HEK293 (cell line): Measurements from ENCODE around the gene AGMO.

Source experiments
- CTCF ChIA-PET: fragments of 350-600 bp; formaldehyde crosslinking; extraction: SDS; loops from one replicate; lab custom pipeline; 2021; ENCODE audit warnings: antibody characterized with exemption; lab: Yijun Ruan, JAX
- POLR2A ChIA-PET: fragments of 300-600 bp; formaldehyde crosslinking; extraction: SDS; loops from one replicate; lab custom pipeline; 2020; ENCODE audit warnings: antibody characterized with exemption, inconsistent platforms; lab: Yijun Ruan, JAX
- H3K27ac ChIP-seq: fragments of 200-500 bp; sonication (Bioruptor generic); 2 replicates; pipeline ENCODE4 v1.5.1; 2014; ENCODE audit warnings: low read depth, low read length, control low read depth, inconsistent platforms; ENCODE audit errors: extremely low read depth
- H3K36me3 ChIP-seq, 2 experiments: fragments of 200-500 bp in 1 of 2; sonication (Bioruptor generic) in 1 of 2; 1 replicate in 1 of 2; 2 replicates in 1 of 2; pipeline ENCODE4 v1.5.1; 2014 to 2017; ENCODE audit warnings: inconsistent platforms in 2 of 2, low read length in 2 of 2; ENCODE audit not compliant: control insufficient read depth in 2 of 2, insufficient read depth in 1 of 2
- H3K4me1 ChIP-seq: fragments of 200-500 bp; sonication (Bioruptor generic); 2 replicates; pipeline ENCODE4 v1.5.1; 2014; ENCODE audit warnings: mild to moderate bottlenecking, low read length, inconsistent platforms; ENCODE audit not compliant: control insufficient read depth, insufficient read depth
- H3K4me3 ChIP-seq: 2 replicates; pipeline ENCODE4 v1.5.1; 2011; ENCODE audit warnings: low read depth, mild to moderate bottlenecking, control low read depth, low read length, moderate library complexity
- H3K9me3 ChIP-seq: fragments of 200-500 bp; sonication (Bioruptor generic); 2 replicates; pipeline ENCODE4 v1.5.1; 2014; ENCODE audit warnings: low read depth, low read length, inconsistent platforms; ENCODE audit not compliant: control insufficient read depth, insufficient read depth
- ELK4 ChIP-seq: IDR thresholded peaks from 2 replicates; pipeline ENCODE4 v1.6.1; 2011; ENCODE audit warnings: mild to moderate bottlenecking, low read depth, low read length, borderline replicate concordance
- HOXD13 ChIP-seq: sonication (generic); formaldehyde crosslinking; IDR thresholded peaks from 2 replicates; pipeline ENCODE4 v1.8.0; 2022; ENCODE audit warnings: missing genetic modification reagents, borderline replicate concordance
- IKZF3 ChIP-seq: fragments of 450-650 bp; IDR thresholded peaks from 2 replicates; pipeline ENCODE4 v1.5.0; 2018; ENCODE audit warnings: missing biosample characterization, mild to moderate bottlenecking, missing genetic modification characterization, moderate library complexity
- KLF7 ChIP-seq: fragments of 450-650 bp; formaldehyde crosslinking; IDR thresholded peaks from 2 replicates; pipeline ENCODE4 v1.5.1; 2016; ENCODE audit warnings: missing biosample characterization, missing genetic modification characterization, borderline replicate concordance
- ZBTB20 ChIP-seq: fragments of 450-650 bp; formaldehyde crosslinking; IDR thresholded peaks from 2 replicates; pipeline ENCODE4 v1.5.1; 2016; ENCODE audit warnings: missing biosample characterization, missing genetic modification characterization
- ZFP41 ChIP-seq: fragments of 450-650 bp; formaldehyde crosslinking; IDR thresholded peaks from 2 replicates; pipeline ENCODE4 v1.5.1; 2016; ENCODE audit warnings: missing biosample characterization, missing genetic modification characterization, borderline replicate concordance
- ZNF146 ChIP-seq: fragments of 450-650 bp; formaldehyde crosslinking; IDR thresholded peaks from 2 replicates; pipeline ENCODE4 v1.5.1; 2016; ENCODE audit warnings: missing biosample characterization, missing genetic modification characterization
- ZNF155 ChIP-seq: fragments of 450-650 bp; formaldehyde crosslinking; IDR thresholded peaks from 2 replicates; pipeline ENCODE4 v1.5.1; 2016; ENCODE audit warnings: missing biosample characterization, missing genetic modification characterization
- ZNF157 ChIP-seq: fragments of 450-650 bp; formaldehyde crosslinking; IDR thresholded peaks from 2 replicates; pipeline ENCODE4 v1.5.1; 2016; ENCODE audit warnings: missing biosample characterization, missing genetic modification characterization
- ZNF2 ChIP-seq: fragments of 450-650 bp; formaldehyde crosslinking; IDR thresholded peaks from 2 replicates; pipeline ENCODE4 v1.5.1; 2016; ENCODE audit warnings: missing biosample characterization, missing genetic modification characterization
- ZNF292 ChIP-seq: fragments of 450-650 bp; formaldehyde crosslinking; IDR thresholded peaks from 2 replicates; pipeline ENCODE4 v1.5.1; 2016; ENCODE audit warnings: low read depth, missing biosample characterization, missing genetic modification characterization, borderline replicate concordance
- ZNF302 ChIP-seq: fragments of 450-650 bp; formaldehyde crosslinking; IDR thresholded peaks from 2 replicates; pipeline ENCODE4 v1.5.1; 2016; ENCODE audit warnings: missing biosample characterization, missing genetic modification characterization, low read depth
- ZNF311 ChIP-seq: fragments of 450-650 bp; formaldehyde crosslinking; IDR thresholded peaks from 2 replicates; pipeline ENCODE4 v1.5.1; 2017; ENCODE audit warnings: missing biosample characterization, missing genetic modification characterization, borderline replicate concordance
- ZNF549 ChIP-seq: fragments of 450-650 bp; IDR thresholded peaks from 2 replicates; pipeline ENCODE4 v1.5.1; 2018; ENCODE audit warnings: missing biosample characterization, missing genetic modification characterization, mild to moderate bottlenecking, inconsistent platforms, moderate library complexity
- ZNF610 ChIP-seq: fragments of 450-650 bp; formaldehyde crosslinking; IDR thresholded peaks from 2 replicates; pipeline ENCODE4 v1.5.1; 2016; ENCODE audit warnings: missing biosample characterization, missing genetic modification characterization, borderline replicate concordance
- ZNF776 ChIP-seq: fragments of 450-650 bp; formaldehyde crosslinking; IDR thresholded peaks from 2 replicates; pipeline ENCODE4 v1.5.0; 2017; ENCODE audit warnings: missing biosample characterization, missing genetic modification characterization, borderline replicate concordance
- ZNF843 ChIP-seq: fragments of 450-650 bp; formaldehyde crosslinking; IDR thresholded peaks from 2 replicates; pipeline ENCODE4 v1.5.1; 2016; ENCODE audit warnings: missing biosample characterization, missing genetic modification characterization
- TF ChIP-seq, protein P1 (sequence below): fragments of 450-650 bp; formaldehyde crosslinking; conservative IDR thresholded peaks from 2 replicates; pipeline ENCODE4 v1.5.1; 2016; ENCODE audit warnings: low read depth, missing biosample characterization, missing genetic modification characterization

AGMO gene

GRCh38 chr7:15158141-15158810 lies 403.5 kb downstream of the AGMO start:
- TF ChIP-seq ZBTB20, result no peak
- TF ChIP-seq ZNF311 (tag by site-specific recombination), result no peak
- no peak for TF ChIP-seq ZNF292
- no peak for TF ChIP-seq ZNF157 (tag by site-specific recombination)
- no peak for TF ChIP-seq ZNF146
- no peak for TF ChIP-seq IKZF3 (tag by site-specific recombination)
- TF ChIP-seq ZNF610, result no peak
- no peak for TF ChIP-seq HOXD13 (CRISPR knock-in tag)
- no peak for TF ChIP-seq ZNF2 (tag by site-specific recombination)
- no peak for TF ChIP-seq ZNF843 (tag by site-specific recombination)
- TF ChIP-seq ZNF155 (tag by site-specific recombination), result no peak
- no peak for TF ChIP-seq ELK4
- TF ChIP-seq, protein P1, sequence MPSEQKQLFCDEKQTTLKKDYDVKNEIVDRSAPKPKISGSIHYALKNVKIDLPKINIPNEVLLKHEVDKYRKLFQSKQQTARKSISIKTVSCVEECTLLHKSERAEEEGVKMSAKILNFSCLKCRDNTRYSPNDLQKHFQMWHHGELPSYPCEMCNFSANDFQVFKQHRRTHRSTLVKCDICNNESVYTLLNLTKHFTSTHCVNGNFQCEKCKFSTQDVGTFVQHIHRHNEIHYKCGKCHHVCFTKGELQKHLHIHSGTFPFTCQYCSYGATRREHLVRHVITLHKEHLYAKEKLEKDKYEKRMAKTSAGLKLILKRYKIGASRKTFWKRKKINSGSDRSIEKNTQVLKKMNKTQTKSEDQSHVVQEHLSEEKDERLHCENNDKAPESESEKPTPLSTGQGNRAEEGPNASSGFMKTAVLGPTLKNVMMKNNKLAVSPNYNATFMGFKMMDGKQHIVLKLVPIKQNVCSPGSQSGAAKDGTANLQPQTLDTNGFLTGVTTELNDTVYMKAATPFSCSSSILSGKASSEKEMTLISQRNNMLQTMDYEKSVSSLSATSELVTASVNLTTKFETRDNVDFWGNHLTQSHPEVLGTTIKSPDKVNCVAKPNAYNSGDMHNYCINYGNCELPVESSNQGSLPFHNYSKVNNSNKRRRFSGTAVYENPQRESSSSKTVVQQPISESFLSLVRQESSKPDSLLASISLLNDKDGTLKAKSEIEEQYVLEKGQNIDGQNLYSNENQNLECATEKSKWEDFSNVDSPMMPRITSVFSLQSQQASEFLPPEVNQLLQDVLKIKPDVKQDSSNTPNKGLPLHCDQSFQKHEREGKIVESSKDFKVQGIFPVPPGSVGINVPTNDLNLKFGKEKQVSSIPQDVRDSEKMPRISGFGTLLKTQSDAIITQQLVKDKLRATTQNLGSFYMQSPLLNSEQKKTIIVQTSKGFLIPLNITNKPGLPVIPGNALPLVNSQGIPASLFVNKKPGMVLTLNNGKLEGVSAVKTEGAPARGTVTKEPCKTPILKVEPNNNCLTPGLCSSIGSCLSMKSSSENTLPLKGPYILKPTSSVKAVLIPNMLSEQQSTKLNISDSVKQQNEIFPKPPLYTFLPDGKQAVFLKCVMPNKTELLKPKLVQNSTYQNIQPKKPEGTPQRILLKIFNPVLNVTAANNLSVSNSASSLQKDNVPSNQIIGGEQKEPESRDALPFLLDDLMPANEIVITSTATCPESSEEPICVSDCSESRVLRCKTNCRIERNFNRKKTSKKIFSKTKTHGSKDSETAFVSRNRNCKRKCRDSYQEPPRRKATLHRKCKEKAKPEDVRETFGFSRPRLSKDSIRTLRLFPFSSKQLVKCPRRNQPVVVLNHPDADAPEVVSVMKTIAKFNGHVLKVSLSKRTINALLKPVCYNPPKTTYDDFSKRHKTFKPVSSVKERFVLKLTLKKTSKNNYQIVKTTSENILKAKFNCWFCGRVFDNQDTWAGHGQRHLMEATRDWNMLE (tag by site-specific recombination), result no peak
- TF ChIP-seq ZNF549, result no peak
- no peak for TF ChIP-seq ZNF302
- TF ChIP-seq ZNF776 (tag by site-specific recombination), result no peak
- TF ChIP-seq KLF7 (tag by site-specific recombination), result no peak
- no peak for TF ChIP-seq ZFP41 (tag by site-specific recombination)
- Histone ChIP-seq H3K27ac (no peak overlapping the region), H3K9me3 (no peaks in the 10 kb centered on the region), H3K4me1 (no peaks in the 10 kb centered on the region), H3K4me3 (no peak overlapping the region), H3K36me3 (no peaks in the 10 kb centered on the region)
- ChIA-PET POLR2A (no interaction called here), CTCF (no interaction called here)
